Osteoblast (primary cell): ENCODE data around the gene RANBP3. TPM values are rescaled to one million over a fixed set of nuclear protein-coding genes. Genes with fewer than 3 reads are reported as not detected.
"Not testable (repeated sequence)": the region's sequence is repeated elsewhere in the genome, so short reads cannot be mapped to it uniquely, and the experiment has no call there.

Source experiments
- DNase-seq: peaks from one replicate; pipeline ENCODE4 v3.0.0; 2011; ENCODE audit warnings: low spot score, mixed read lengths; ENCODE audit not compliant: insufficient read length; ENCODE audit errors: missing footprints
- H2AFZ ChIP-seq: 2 replicates; pipeline ENCODE4 v1.6.0; 2011; ENCODE audit warnings: mild to moderate bottlenecking, low read length
- H3K27ac ChIP-seq: 2 replicates; pipeline ENCODE4 v1.5.1; 2011; ENCODE audit warnings: mild to moderate bottlenecking, low read depth, low read length, moderate library complexity
- H3K27me3 ChIP-seq: 2 replicates; pipeline ENCODE4 v1.6.0; 2012; ENCODE audit warnings: mild to moderate bottlenecking, control low read depth, inconsistent platforms, low read length, moderate library complexity; ENCODE audit not compliant: insufficient read depth
- H3K36me3 ChIP-seq: 2 replicates; pipeline ENCODE4 v1.5.1; 2011; ENCODE audit warnings: mild to moderate bottlenecking, low read length, control low read depth, moderate library complexity; ENCODE audit not compliant: insufficient read depth
- H3K4me1 ChIP-seq: 2 replicates; pipeline ENCODE4 v1.5.1; 2011; ENCODE audit warnings: mild to moderate bottlenecking, low read length, control low read depth, moderate library complexity; ENCODE audit not compliant: insufficient read depth
- H3K4me2 ChIP-seq: 2 replicates; pipeline ENCODE4 v1.6.0; 2011; ENCODE audit warnings: mild to moderate bottlenecking, low read length; ENCODE audit not compliant: insufficient read depth
- H3K4me3 ChIP-seq: fragments of 200-600 bp; sonication (generic); 3 replicates; pipeline ENCODE4 v1.5.1; 2012; ENCODE audit warnings: mild to moderate bottlenecking, low read length, inconsistent platforms; ENCODE audit not compliant: insufficient read depth
- H3K79me2 ChIP-seq: 2 replicates; pipeline ENCODE4 v1.6.0; 2012; ENCODE audit warnings: mild to moderate bottlenecking, low read length, control low read depth, inconsistent platforms; ENCODE audit not compliant: insufficient read depth
- H3K9me3 ChIP-seq: 2 replicates; pipeline ENCODE4 v1.5.1; 2011; ENCODE audit warnings: low read depth, low read length, control low read depth
- H4K20me1 ChIP-seq: 2 replicates; pipeline ENCODE4 v1.6.0; 2012; ENCODE audit warnings: mild to moderate bottlenecking, low read length, control low read depth; ENCODE audit not compliant: insufficient read depth
- CTCF ChIP-seq: IDR thresholded peaks from 2 replicates; pipeline ENCODE4 v1.5.1; 2011; ENCODE audit warnings: mild to moderate bottlenecking, low read depth, low read length, moderate library complexity; ENCODE audit errors: extremely low read depth
- total RNA-seq: library from RNA; depleted of rRNA; stranded (reverse); fragments of >200 nt; gene quantifications from 2 replicates; pipeline ENCODE4 v1.2.3, GENCODE V29; 2012

RANBP3 gene
- total RNA-seq, 1 donor, result 40.5 TPM

- Histone ChIP-seq H3K36me3 (no peaks in the 10 kb centered on the region), H3K79me2 (no peaks in the 10 kb centered on the region), H3K4me1 (peaks cover 6% of the 10 kb centered on the region), H2AFZ (no peak overlapping the region), H3K27ac (no peak overlapping the region), H3K27me3 (peaks cover 6% of the 10 kb centered on the region), H3K9me3 (no peaks in the 10 kb centered on the region), H4K20me1 (no peaks in the 10 kb centered on the region), H3K4me3 (no peak overlapping the region), H3K4me2 (no peak overlapping the region)
- no peak for TF ChIP-seq CTCF
- DNase-seq, result no peak
Observed at GRCh38 chr19:5877427-5877826, 100.5 kb downstream of the RANBP3 start.

- H2AFZ ChIP-seq, H4K20me1 ChIP-seq, H3K4me3 ChIP-seq, H3K4me2 ChIP-seq, H3K27me3 ChIP-seq, H3K4me1 ChIP-seq, H3K36me3 ChIP-seq, H3K27ac ChIP-seq, H3K9me3 ChIP-seq, H3K79me2 ChIP-seq: not testable (repeated sequence)
- peak; percentile 94 for DNase-seq
Observed at GRCh38 chr19:5874496-5874895, 103.4 kb downstream of the RANBP3 start.

DNA sequence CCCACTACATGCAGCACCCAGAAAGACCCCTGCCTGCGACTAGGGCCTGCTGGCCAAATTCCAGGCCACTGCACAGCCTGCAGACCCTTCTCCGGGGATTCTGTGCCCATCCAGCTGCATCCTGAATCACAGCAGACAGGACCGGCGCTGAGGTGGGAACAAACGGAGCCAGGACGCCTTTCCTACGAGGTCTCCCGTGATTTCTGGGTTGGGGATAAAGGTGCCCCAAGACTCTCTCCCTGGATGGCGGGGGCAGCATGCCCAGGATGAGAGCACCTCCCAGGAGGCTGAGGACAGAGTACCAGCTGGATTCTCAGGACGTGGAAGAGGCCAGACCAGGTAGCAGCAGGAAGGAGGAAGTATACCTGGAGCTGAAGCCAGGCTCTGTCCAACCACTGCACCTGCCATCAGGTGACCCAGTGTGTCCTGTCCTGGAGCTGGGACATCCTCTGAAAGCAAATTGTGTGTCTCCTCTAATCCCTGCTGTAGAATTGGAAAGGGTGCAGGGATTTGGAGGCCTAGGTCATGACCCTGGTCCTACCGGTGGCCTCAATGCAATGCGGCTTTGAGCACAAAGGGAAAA, 104.2 kb downstream of the RANBP3 start:
- H3K36me3 ChIP-seq, result no peaks in the 10 kb centered on the region
- no peaks in the 10 kb centered on the region for H3K79me2 ChIP-seq
- peak; percentile 42 for DNase-seq
- H3K4me3 ChIP-seq, result no peak overlapping the region
- no peaks in the 10 kb centered on the region for H3K9me3 ChIP-seq
- H3K4me1 ChIP-seq, result no peaks in the 10 kb centered on the region
- TF ChIP-seq CTCF, result no peak
- H4K20me1 ChIP-seq, result no peaks in the 10 kb centered on the region
- no peak overlapping the region for H3K27ac ChIP-seq
- H3K4me2 ChIP-seq, result no peak overlapping the region
- H2AFZ ChIP-seq, result no peak overlapping the region
- H3K27me3 ChIP-seq, result peaks cover 3% of the 10 kb centered on the region

- Histone ChIP-seq H3K27me3 (peaks cover 3% of the 10 kb centered on the region), H3K4me1 (no peaks in the 10 kb centered on the region), H3K27ac (no peak overlapping the region), H2AFZ (no peak overlapping the region), H3K4me2 (no peak overlapping the region), H3K79me2 (no peaks in the 10 kb centered on the region), H3K4me3 (no peak overlapping the region), H3K9me3 (no peaks in the 10 kb centered on the region), H3K36me3 (no peaks in the 10 kb centered on the region), H4K20me1 (no peaks in the 10 kb centered on the region)
- TF ChIP-seq CTCF, result no peak
- peak; percentile 1 for DNase-seq
Observed at GRCh38 chr19:5870986-5871394, 107.0 kb downstream of the RANBP3 start.
